ENCODE results near the gene BCS1L. TPM values are rescaled to one million over a fixed set of nuclear protein-coding genes. Genes with fewer than 3 reads are reported as not detected.
A peak's percentile ranks its signal among the peaks of the same experiment; 100 is the strongest.
"Not testable (repeated sequence)": the region's sequence is repeated elsewhere in the genome, so short reads cannot be mapped to it uniquely, and the experiment has no call there.

BCS1L gene
- total and polyA plus RNA-seq, 2 experiments from 2014 or later: 30.9 to 39.9 TPM

GRCh38 chr2:218680061-218680460, 20.6 kb downstream of the BCS1L start:
- Histone ChIP-seq H3K79me2 (ENCODE audit: insufficient read depth) (no peaks in the 10 kb centered on the region), H4K20me1 (ENCODE audit: insufficient read depth) (no peaks in the 10 kb centered on the region), H3K9ac (no peak overlapping the region), H3K4me2 (ENCODE audit: unreplicated experiment) (no peak overlapping the region), H2AFZ (no peak overlapping the region), H3K27ac (no peak overlapping the region), H3K4me1 (ENCODE audit: insufficient read depth) (no peaks in the 10 kb centered on the region), H3K36me3 (ENCODE audit: low read depth) (peaks cover 13% of the 10 kb centered on the region; the same call in 1 of the 2 replicates), H3K27me3 (replicated peaks; ENCODE audit: insufficient read depth) (no peaks in the 10 kb centered on the region), H3K9me3 (ENCODE audit: low read depth) (no peaks in the 10 kb centered on the region), H3K4me3 (no peak overlapping the region), H3K9me2 (ENCODE audit: insufficient read depth) (no peaks in the 10 kb centered on the region), H3F3A (ENCODE audit: insufficient read depth) (no peaks in the 10 kb centered on the region)
- DNase-seq: no peak
- in situ Hi-C loops (cut with MboI): no loop called here
- no peak for TF ChIP-seq EZH2phosphoT487 (IDR thresholded peaks at IDR 0.05; ENCODE audit: insufficient read depth, low read depth)
- no peak for TF ChIP-seq EZH2 (IDR thresholded peaks at IDR 0.05; ENCODE audit: insufficient read depth, poor library complexity, severe bottlenecking)
- WGBS, 2 experiments (ENCODE audit: low coverage in 1 of 2, low lambda C conversion rate in 2 of 2, missing lambda C conversion rate in 2 of 2): 78% methylated on average over 3 of the region's 3 CpGs

GRCh38 chr2:218687400-218688060, 28.0 kb downstream of the BCS1L start:
- H3K4me1 ChIP-seq (ENCODE audit: insufficient read depth): peaks cover 12% of the 10 kb centered on the region
- H3F3A ChIP-seq (ENCODE audit: insufficient read depth): peaks cover 34% of the 10 kb centered on the region
- H4K20me1 ChIP-seq (ENCODE audit: insufficient read depth); H3K27ac ChIP-seq; H3K9ac ChIP-seq; in situ Hi-C loops (cut with MboI); H3K27me3 ChIP-seq (replicated peaks; ENCODE audit: insufficient read depth); H3K9me2 ChIP-seq (ENCODE audit: insufficient read depth); H3K4me3 ChIP-seq; H3K4me2 ChIP-seq (ENCODE audit: unreplicated experiment); H2AFZ ChIP-seq; H3K79me2 ChIP-seq (ENCODE audit: insufficient read depth); H3K9me3 ChIP-seq (ENCODE audit: low read depth): not testable (repeated sequence)
- 22% methylated on average over 5 of the region's 5 CpGs for WGBS, 2 experiments (ENCODE audit: low coverage in 1 of 2, low lambda C conversion rate in 2 of 2, missing lambda C conversion rate in 2 of 2)
- peak; percentile 92 for DNase-seq
- peaks cover 22% of the 10 kb centered on the region; the same call in 1 of the 2 replicates for H3K36me3 ChIP-seq (ENCODE audit: low read depth)

- H4K20me1 ChIP-seq (ENCODE audit: insufficient read depth): no peaks in the 10 kb centered on the region
- no peak overlapping the region for H2AFZ ChIP-seq
- TF ChIP-seq EZH2 (IDR thresholded peaks at IDR 0.05; ENCODE audit: insufficient read depth, poor library complexity, severe bottlenecking) (no peak), EZH2phosphoT487 (IDR thresholded peaks at IDR 0.05; ENCODE audit: insufficient read depth, low read depth) (no peak)
- no peak overlapping the region for H3K4me3 ChIP-seq
- peak overlapping the region; percentile 48 for H3K27ac ChIP-seq
- H3K36me3 ChIP-seq (ENCODE audit: low read depth): peaks cover 36% of the 10 kb centered on the region; the same call in 1 of the 2 replicates
- H3K9ac ChIP-seq: no peak overlapping the region
- H3K9me3 ChIP-seq (ENCODE audit: low read depth): no peaks in the 10 kb centered on the region
- peaks cover 33% of the 10 kb centered on the region for H3F3A ChIP-seq (ENCODE audit: insufficient read depth)
- H3K9me2 ChIP-seq (ENCODE audit: insufficient read depth): no peaks in the 10 kb centered on the region
- H3K4me2 ChIP-seq (ENCODE audit: unreplicated experiment): peak overlapping the region; percentile 24
- no peaks in the 10 kb centered on the region for H3K79me2 ChIP-seq (ENCODE audit: insufficient read depth)
- H3K27me3 ChIP-seq (replicated peaks; ENCODE audit: insufficient read depth): no peaks in the 10 kb centered on the region
- peaks cover 21% of the 10 kb centered on the region for H3K4me1 ChIP-seq (ENCODE audit: insufficient read depth)
- in situ Hi-C loops (cut with MboI): no loop called here
- peak; percentile 82 for DNase-seq
Observed at GRCh38 chr2:218691234-218691633, 31.8 kb downstream of the BCS1L start.

GRCh38 chr2:218694405-218695145, 35.1 kb downstream of the BCS1L start:
- Histone ChIP-seq H3K9me2 (ENCODE audit: insufficient read depth) (no peaks in the 10 kb centered on the region), H3K9ac (no peak overlapping the region), H3F3A (ENCODE audit: insufficient read depth) (peaks cover 22% of the 10 kb centered on the region), H3K36me3 (ENCODE audit: low read depth) (peaks cover 35% of the 10 kb centered on the region; the same call in 1 of the 2 replicates), H3K9me3 (ENCODE audit: low read depth) (no peaks in the 10 kb centered on the region), H3K27ac (peak overlapping the region; percentile 36), H4K20me1 (ENCODE audit: insufficient read depth) (no peaks in the 10 kb centered on the region), H2AFZ (no peak overlapping the region), H3K4me3 (no peak overlapping the region), H3K79me2 (ENCODE audit: insufficient read depth) (no peaks in the 10 kb centered on the region), H3K4me2 (ENCODE audit: unreplicated experiment) (no peak overlapping the region), H3K4me1 (ENCODE audit: insufficient read depth) (peaks cover 21% of the 10 kb centered on the region), H3K27me3 (replicated peaks; ENCODE audit: insufficient read depth) (no peaks in the 10 kb centered on the region)
- TF ChIP-seq EZH2 (IDR thresholded peaks at IDR 0.05; ENCODE audit: insufficient read depth, poor library complexity, severe bottlenecking) (no peak), EZH2phosphoT487 (IDR thresholded peaks at IDR 0.05; ENCODE audit: insufficient read depth, low read depth) (no peak)
- WGBS, 2 experiments (ENCODE audit: low coverage in 1 of 2, low lambda C conversion rate in 2 of 2, missing lambda C conversion rate in 2 of 2): 74 to 81% methylated on average over 3 of the region's 3 CpGs
- peak; percentile 76 for DNase-seq
- in situ Hi-C loops (cut with MboI): no loop called here
